GM12873 (cell line): ENCODE results near the gene MBNL3.

ENCODE experiments used
- TF ChIP-seq, protein P1 (sequence below): IDR thresholded peaks from 2 replicates; pipeline ENCODE4 v1.5.1; 2012; ENCODE audit warnings: low read depth, mild to moderate bottlenecking, moderate library complexity, low read length, control low read depth; ENCODE audit not compliant: insufficient read depth; ENCODE audit errors: missing control alignments

Gene MBNL3

DNA sequence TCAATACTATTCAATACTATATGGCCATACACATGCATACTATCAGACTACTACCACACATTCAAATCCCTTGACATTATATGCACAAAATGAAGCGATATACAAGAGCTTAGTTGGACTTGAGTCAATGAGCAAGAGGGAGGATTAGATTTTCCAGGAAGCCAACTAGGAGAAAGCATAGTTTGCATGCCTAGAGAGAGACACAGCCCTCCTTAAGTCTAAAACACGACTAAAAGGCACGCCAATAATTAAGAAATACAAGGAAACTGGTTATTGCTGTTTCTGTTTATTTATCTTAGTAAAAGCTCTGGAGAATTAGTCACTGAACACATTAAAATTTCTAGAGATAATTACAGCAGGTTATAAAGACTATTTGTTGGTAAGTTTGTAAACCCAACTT is 21.8 kb downstream of the MBNL3 start:
- TF ChIP-seq, protein P1, sequence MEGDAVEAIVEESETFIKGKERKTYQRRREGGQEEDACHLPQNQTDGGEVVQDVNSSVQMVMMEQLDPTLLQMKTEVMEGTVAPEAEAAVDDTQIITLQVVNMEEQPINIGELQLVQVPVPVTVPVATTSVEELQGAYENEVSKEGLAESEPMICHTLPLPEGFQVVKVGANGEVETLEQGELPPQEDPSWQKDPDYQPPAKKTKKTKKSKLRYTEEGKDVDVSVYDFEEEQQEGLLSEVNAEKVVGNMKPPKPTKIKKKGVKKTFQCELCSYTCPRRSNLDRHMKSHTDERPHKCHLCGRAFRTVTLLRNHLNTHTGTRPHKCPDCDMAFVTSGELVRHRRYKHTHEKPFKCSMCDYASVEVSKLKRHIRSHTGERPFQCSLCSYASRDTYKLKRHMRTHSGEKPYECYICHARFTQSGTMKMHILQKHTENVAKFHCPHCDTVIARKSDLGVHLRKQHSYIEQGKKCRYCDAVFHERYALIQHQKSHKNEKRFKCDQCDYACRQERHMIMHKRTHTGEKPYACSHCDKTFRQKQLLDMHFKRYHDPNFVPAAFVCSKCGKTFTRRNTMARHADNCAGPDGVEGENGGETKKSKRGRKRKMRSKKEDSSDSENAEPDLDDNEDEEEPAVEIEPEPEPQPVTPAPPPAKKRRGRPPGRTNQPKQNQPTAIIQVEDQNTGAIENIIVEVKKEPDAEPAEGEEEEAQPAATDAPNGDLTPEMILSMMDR, result no peak

DNA sequence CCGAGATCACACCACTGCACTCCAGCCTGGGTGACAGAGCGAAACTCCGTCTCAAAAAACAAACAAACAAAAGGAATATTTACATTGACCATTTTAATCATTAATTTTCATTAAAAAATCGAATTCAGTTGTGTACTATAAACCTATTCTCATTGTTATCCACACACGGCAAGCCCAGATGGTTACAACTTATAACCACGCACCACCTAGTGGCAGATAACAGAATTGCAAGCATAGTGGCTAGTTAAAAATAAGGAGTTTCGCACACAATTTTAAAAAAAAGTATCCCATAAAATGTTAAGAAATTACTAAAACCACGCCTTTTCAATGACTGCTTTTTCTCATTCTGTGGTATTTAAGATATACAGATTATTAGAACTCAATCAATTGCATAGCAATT is 25.4 kb downstream of the MBNL3 start:
- TF ChIP-seq, protein P1, result peak; percentile 61

GRCh38 chrX:132461886-132462285 is 27.0 kb downstream of the MBNL3 start:
- TF ChIP-seq, protein P1, result no peak

DNA sequence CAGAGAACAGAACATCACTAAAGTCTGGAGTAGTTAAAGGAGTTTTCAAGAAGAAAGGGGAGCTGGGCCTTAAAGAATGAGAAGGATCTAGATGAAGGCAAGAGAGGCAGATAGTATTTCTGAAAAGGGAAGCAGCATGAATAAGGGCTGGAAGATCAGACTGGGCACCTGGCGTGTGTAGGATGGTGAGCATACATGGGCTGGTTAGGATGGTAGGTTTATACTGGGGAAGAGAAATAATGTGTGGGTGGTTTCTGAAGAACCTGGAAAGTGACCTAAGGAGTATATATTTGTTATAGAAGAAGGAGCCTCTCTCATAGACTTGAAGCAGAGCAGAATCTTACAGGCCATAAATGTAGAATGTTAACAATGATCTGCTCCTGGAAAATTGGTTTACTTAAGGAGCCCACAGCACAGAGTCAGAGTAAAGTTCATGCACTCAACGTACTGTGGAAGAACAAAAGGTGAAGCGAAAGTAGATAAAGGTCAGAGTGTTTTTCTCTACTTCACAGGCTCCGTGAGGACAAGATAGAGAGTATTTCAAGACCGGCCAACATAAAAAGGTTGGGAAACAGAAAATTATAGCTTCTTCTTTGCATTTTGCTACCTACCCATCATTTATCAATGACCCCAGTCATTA is 35.8 kb downstream of the MBNL3 start:
- TF ChIP-seq, protein P1, result no peak

DNA sequence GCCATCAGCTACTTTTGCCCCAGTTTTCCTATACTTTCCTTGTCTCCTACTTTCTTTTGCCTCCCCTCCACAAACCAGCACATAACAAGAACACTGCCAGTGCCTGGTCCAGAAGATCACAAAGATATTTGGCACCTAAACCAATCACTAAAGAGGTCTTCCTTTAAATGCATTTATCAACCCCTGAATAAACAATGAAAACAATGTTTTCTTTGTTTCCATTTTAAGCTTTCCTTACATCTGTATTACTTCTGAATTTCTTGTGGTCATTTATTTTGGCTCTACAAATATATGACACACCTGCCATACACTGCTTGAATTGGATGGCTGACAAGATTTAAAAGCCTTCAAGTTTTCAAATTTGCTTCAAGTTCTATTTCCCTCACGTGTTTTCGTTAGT is 43.9 kb downstream of the MBNL3 start:
- TF ChIP-seq, protein P1, result no peak

- TF ChIP-seq, protein P1, result no peak
These were observed 45.4 kb downstream of the MBNL3 start for GRCh38 chrX:132443196-132444135.

- TF ChIP-seq, protein P1, result no peak
These were observed 46.1 kb downstream of the MBNL3 start for GRCh38 chrX:132442691-132443090.
